Progenitor cell of endocrine pancreas (in vitro differentiated cells): Measurements from ENCODE around the gene JRKL. TPM values are rescaled to one million over a fixed set of nuclear protein-coding genes. Genes with fewer than 3 reads are reported as not detected.
A peak's percentile ranks its signal among the peaks of the same experiment; 100 is the strongest.
"Not testable (repeated sequence)": the region's sequence is repeated elsewhere in the genome, so short reads cannot be mapped to it uniquely, and the experiment has no call there.

Experiments used
- DNase-seq: peaks from one replicate; pipeline ENCODE4 v3.0.0; 2021; ENCODE audit warnings: low spot score; ENCODE audit not compliant: unreplicated experiment
- H3K27ac Mint-ChIP-seq: 2 replicates; pipeline ENCODE4 v1.8.0; 2021; ENCODE audit warnings: mild to moderate bottlenecking, moderate library complexity, mixed read lengths
- H3K27me3 Mint-ChIP-seq: 2 replicates; pipeline ENCODE4 v1.8.0; 2021; ENCODE audit warnings: mixed read lengths
- H3K36me3 Mint-ChIP-seq: 2 replicates; pipeline ENCODE4 v1.8.0; 2022; ENCODE audit warnings: mixed read lengths; ENCODE audit not compliant: insufficient read depth
- H3K4me1 Mint-ChIP-seq: 2 replicates; pipeline ENCODE4 v1.8.0; 2021; ENCODE audit warnings: low read depth, mixed read lengths
- H3K4me3 Mint-ChIP-seq: 2 replicates; pipeline ENCODE4 v1.8.0; 2021; ENCODE audit warnings: low read depth, mild to moderate bottlenecking, moderate library complexity, mixed read lengths
- H3K9me3 Mint-ChIP-seq: 2 replicates; pipeline ENCODE4 v1.8.0; 2021; ENCODE audit warnings: low read depth, mixed read lengths
- CTCF ChIP-seq: fragments of 200-600 bp; sonication (generic); IDR thresholded peaks from one replicate; pipeline ENCODE4 v1.5.0; 2021; ENCODE audit warnings: antibody characterized with exemption, mild to moderate bottlenecking; ENCODE audit not compliant: unreplicated experiment
- total RNA-seq: library from RNA; stranded (reverse); gene quantifications from 2 replicates; pipeline ENCODE4 v1.2.1, GENCODE V29; 2021

The JRKL gene
- total RNA-seq, 1 donor from 2014 or later, result 10.6 TPM

- Mint-ChIP-seq H3K4me3 (no peak overlapping the region), H3K36me3 (peaks cover 14% of the 10 kb centered on the region), H3K27ac (no peak overlapping the region), H3K9me3 (peaks cover 12% of the 10 kb centered on the region), H3K27me3 (no peaks in the 10 kb centered on the region), H3K4me1 (peaks cover 4% of the 10 kb centered on the region)
- no peak for DNase-seq
- peak; percentile 75 for TF ChIP-seq CTCF
Observed at GRCh38 chr11:96393753-96394348, 4.0 kb downstream of the JRKL start.

GRCh38 chr11:96394773-96395172 is 5.0 kb downstream of the JRKL start:
- H3K9me3 Mint-ChIP-seq, result peaks cover 12% of the 10 kb centered on the region
- TF ChIP-seq CTCF, result no peak
- peaks cover 3% of the 10 kb centered on the region for H3K4me1 Mint-ChIP-seq
- H3K27me3 Mint-ChIP-seq, result no peaks in the 10 kb centered on the region
- peaks cover 14% of the 10 kb centered on the region for H3K36me3 Mint-ChIP-seq
- H3K4me3 Mint-ChIP-seq, result no peak overlapping the region
- H3K27ac Mint-ChIP-seq, result no peak overlapping the region
- no peak for DNase-seq

- H3K27ac Mint-ChIP-seq, result no peak overlapping the region
- DNase-seq, result no peak
- H3K4me1 Mint-ChIP-seq, result no peaks in the 10 kb centered on the region
- no peak overlapping the region for H3K4me3 Mint-ChIP-seq
- H3K36me3 Mint-ChIP-seq, result peaks cover 3% of the 10 kb centered on the region
- H3K9me3 Mint-ChIP-seq, result peaks cover under 1% of the 10 kb centered on the region
- no peaks in the 10 kb centered on the region for H3K27me3 Mint-ChIP-seq
- TF ChIP-seq CTCF, result no peak
Observed at GRCh38 chr11:96396637-96397036, 6.8 kb downstream of the JRKL start.

- no peaks in the 10 kb centered on the region for H3K4me1 Mint-ChIP-seq
- TF ChIP-seq CTCF, result no peak
- peaks cover 9% of the 10 kb centered on the region for H3K9me3 Mint-ChIP-seq
- H3K27ac Mint-ChIP-seq, result no peak overlapping the region
- no peak overlapping the region for H3K4me3 Mint-ChIP-seq
- no peaks in the 10 kb centered on the region for H3K36me3 Mint-ChIP-seq
- H3K27me3 Mint-ChIP-seq, result no peaks in the 10 kb centered on the region
- no peak for DNase-seq
Observed at GRCh38 chr11:96397863-96398262, 8.1 kb downstream of the JRKL start.

GRCh38 chr11:96400697-96401096 is 10.9 kb downstream of the JRKL start:
- Mint-ChIP-seq H3K4me3 (no peak overlapping the region), H3K9me3 (peaks cover 22% of the 10 kb centered on the region), H3K36me3 (no peaks in the 10 kb centered on the region), H3K4me1 (no peaks in the 10 kb centered on the region), H3K27me3 (no peaks in the 10 kb centered on the region), H3K27ac (no peak overlapping the region)
- TF ChIP-seq CTCF, result no peak
- DNase-seq, result no peak

GRCh38 chr11:96411412-96411811 is 21.6 kb downstream of the JRKL start:
- Mint-ChIP-seq H3K27ac (peak overlapping the region; percentile 94), H3K4me3 (peak overlapping the region; percentile 78)
- not testable (repeated sequence) for H3K4me1 Mint-ChIP-seq, H3K9me3 Mint-ChIP-seq, H3K27me3 Mint-ChIP-seq, H3K36me3 Mint-ChIP-seq, DNase-seq
